ENCODE data around the gene PRDX5. TPM values are rescaled to one million over a fixed set of nuclear protein-coding genes. Genes with fewer than 3 reads are reported as not detected.

The PRDX5 gene
- total RNA-seq, 1 donor from 2014 or later, result 264 TPM

GRCh38 chr11:64290352-64291261, 27.3 kb upstream of the PRDX5 start:
- DNase-seq (ENCODE audit: low spot score), result no peak
- no peaks in the 10 kb centered on the region for H3K9me3 Mint-ChIP-seq (ENCODE audit: unreplicated experiment)
- no peak overlapping the region for H3K27ac Mint-ChIP-seq (ENCODE audit: unreplicated experiment)
- peaks cover 29% of the 10 kb centered on the region for H3K27me3 Mint-ChIP-seq (ENCODE audit: unreplicated experiment)
- H3K36me3 Mint-ChIP-seq (ENCODE audit: low read depth, unreplicated experiment), result peaks cover 9% of the 10 kb centered on the region
- peak overlapping the region; percentile 88 for H3K4me3 Mint-ChIP-seq (ENCODE audit: unreplicated experiment)
- peaks cover 16% of the 10 kb centered on the region for H3K4me1 Mint-ChIP-seq (ENCODE audit: unreplicated experiment)
- no peak for TF ChIP-seq CTCF (IDR thresholded peaks at IDR 0.05; ENCODE audit: unreplicated experiment)

GRCh38 chr11:64291262-64291751, 26.6 kb upstream of the PRDX5 start, which contains the start of gene KCNK4:
KCNK4 (plus strand) TSS chr11:64291302; CDS start chr11:64293019, 1,717 bp downstream.
- Mint-ChIP-seq H3K27ac (ENCODE audit: unreplicated experiment) (no peak within 1 kb of the TSS), H3K9me3 (ENCODE audit: unreplicated experiment) (no peaks in the 10 kb centered on the region), H3K36me3 (ENCODE audit: low read depth, unreplicated experiment) (peaks cover 9% of the 10 kb centered on the region), H3K4me3 (ENCODE audit: unreplicated experiment) (peak within 1 kb of the TSS; percentile 88), H3K4me1 (ENCODE audit: unreplicated experiment) (peaks cover 16% of the 10 kb centered on the region), H3K27me3 (ENCODE audit: unreplicated experiment) (peaks cover 31% of the 10 kb centered on the region)
- no peak for TF ChIP-seq CTCF (IDR thresholded peaks at IDR 0.05; ENCODE audit: unreplicated experiment)
- DNase-seq (ENCODE audit: low spot score), result no peak

DNA sequence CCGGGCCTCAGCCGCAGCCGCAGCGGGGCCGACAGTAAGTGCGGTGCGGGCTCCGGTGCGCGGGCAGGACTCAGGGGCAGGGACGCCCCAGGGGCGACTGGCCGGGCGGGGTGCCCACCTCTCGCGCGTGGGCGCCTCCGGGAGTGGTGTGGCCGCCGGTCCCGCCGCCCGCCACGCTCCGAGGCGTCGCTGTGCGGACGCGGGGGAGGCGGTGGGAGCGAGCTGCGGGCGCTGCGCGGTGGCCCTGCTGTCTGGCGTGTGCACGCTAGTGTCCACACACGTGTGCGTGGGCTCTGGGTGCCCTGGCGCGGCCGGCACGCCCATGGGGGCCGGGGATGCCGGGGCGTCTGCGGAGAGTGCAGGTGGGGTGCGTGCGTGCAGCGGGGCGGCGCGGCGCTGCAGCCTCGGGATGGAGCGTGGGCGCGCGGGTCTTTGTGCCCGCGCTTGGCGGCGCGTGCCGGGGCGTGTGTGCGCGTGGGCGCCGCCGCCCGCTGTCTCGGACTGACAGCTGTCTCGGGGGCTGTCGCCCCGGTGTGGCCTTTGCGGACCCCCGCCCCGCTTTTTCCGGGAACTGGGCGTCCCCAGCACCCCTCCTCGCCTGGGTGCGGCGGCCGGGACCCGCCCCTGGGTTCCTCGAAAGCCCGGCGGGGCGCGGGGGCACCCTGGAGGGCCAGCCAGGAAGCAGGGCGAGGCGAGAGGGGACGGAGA, 26.0 kb upstream of the PRDX5 start:
- DNase-seq (ENCODE audit: low spot score), result no peak
- Mint-ChIP-seq H3K27ac (ENCODE audit: unreplicated experiment) (no peak overlapping the region), H3K36me3 (ENCODE audit: low read depth, unreplicated experiment) (peaks cover 9% of the 10 kb centered on the region), H3K4me1 (ENCODE audit: unreplicated experiment) (peaks cover 11% of the 10 kb centered on the region), H3K9me3 (ENCODE audit: unreplicated experiment) (no peaks in the 10 kb centered on the region), H3K27me3 (ENCODE audit: unreplicated experiment) (peaks cover 31% of the 10 kb centered on the region), H3K4me3 (ENCODE audit: unreplicated experiment) (no peak overlapping the region)
- TF ChIP-seq CTCF (IDR thresholded peaks at IDR 0.05; ENCODE audit: unreplicated experiment), result no peak

GRCh38 chr11:64292460-64293254, 25.3 kb upstream of the PRDX5 start:
- H3K27ac Mint-ChIP-seq (ENCODE audit: unreplicated experiment), result no peak overlapping the region
- H3K9me3 Mint-ChIP-seq (ENCODE audit: unreplicated experiment), result no peaks in the 10 kb centered on the region
- no peak for DNase-seq (ENCODE audit: low spot score)
- H3K27me3 Mint-ChIP-seq (ENCODE audit: unreplicated experiment), result peaks cover 36% of the 10 kb centered on the region
- peaks cover 14% of the 10 kb centered on the region for H3K4me1 Mint-ChIP-seq (ENCODE audit: unreplicated experiment)
- TF ChIP-seq CTCF (IDR thresholded peaks at IDR 0.05; ENCODE audit: unreplicated experiment), result no peak
- peaks cover 9% of the 10 kb centered on the region for H3K36me3 Mint-ChIP-seq (ENCODE audit: low read depth, unreplicated experiment)
- no peak overlapping the region for H3K4me3 Mint-ChIP-seq (ENCODE audit: unreplicated experiment)

Measured in endothelial cell (in vitro differentiated cells).